GM18873 (cell line): ENCODE results near the gene TAS2R8.

Experiments used
- ATAC-seq: cut with Tn5 transposase; IDR thresholded peaks from one replicate; pipeline ENCODE4 v1.9.1; 2021; ENCODE audit warnings: mild to moderate bottlenecking, moderate library complexity, moderate number of reproducible peaks; ENCODE audit not compliant: unreplicated experiment, low FRiP score

The TAS2R8 gene

GRCh38 chr12:10756194-10756593 is 50.9 kb downstream of the TAS2R8 start:
- ATAC-seq, result no peak
